GM15510 (cell line): Measurements from ENCODE around the gene POLN.

Experiments
- POLR2A ChIP-seq: IDR thresholded peaks from 3 replicates; pipeline ENCODE4 v1.6.1; 2011; ENCODE audit warnings: borderline replicate concordance; ENCODE audit not compliant: insufficient read length; ENCODE audit errors: extremely low read depth

Gene POLN

GRCh38 chr4:2090642-2091041 lies 151.3 kb downstream of the POLN start:
- TF ChIP-seq POLR2A = no peak

- no peak for TF ChIP-seq POLR2A
Measured at GRCh38 chr4:2089222-2089621, 152.7 kb downstream of the POLN start.

- no peak for TF ChIP-seq POLR2A
Measured at GRCh38 chr4:2087170-2087569, 154.8 kb downstream of the POLN start.

- no peak for TF ChIP-seq POLR2A
Measured at GRCh38 chr4:2085496-2085901, 156.4 kb downstream of the POLN start.

GRCh38 chr4:2084316-2084715 lies 157.6 kb downstream of the POLN start:
- no peak for TF ChIP-seq POLR2A

GRCh38 chr4:2083826-2084160 lies 158.1 kb downstream of the POLN start:
- no peak for TF ChIP-seq POLR2A

GRCh38 chr4:2083116-2083825 lies 158.7 kb downstream of the POLN start:
- no peak for TF ChIP-seq POLR2A

GRCh38 chr4:2082627-2083026 lies 159.3 kb downstream of the POLN start:
- TF ChIP-seq POLR2A = no peak

- TF ChIP-seq POLR2A = no peak
Measured at GRCh38 chr4:2082118-2082517, 159.8 kb downstream of the POLN start.

- TF ChIP-seq POLR2A = no peak
Measured at GRCh38 chr4:2081540-2081939, 160.4 kb downstream of the POLN start.

GRCh38 chr4:2080429-2081300 lies 161.3 kb downstream of the POLN start:
- TF ChIP-seq POLR2A = no peak

GRCh38 chr4:2079926-2080325 lies 162.0 kb downstream of the POLN start:
- no peak for TF ChIP-seq POLR2A

- no peak for TF ChIP-seq POLR2A
Measured at GRCh38 chr4:2079006-2079405, 162.9 kb downstream of the POLN start.

GRCh38 chr4:2078584-2078983 lies 163.3 kb downstream of the POLN start:
- no peak for TF ChIP-seq POLR2A

- no peak for TF ChIP-seq POLR2A
Measured at GRCh38 chr4:2077537-2078460, 164.1 kb downstream of the POLN start.

GRCh38 chr4:2076908-2077536 lies 164.9 kb downstream of the POLN start:
- no peak for TF ChIP-seq POLR2A
